AG09319 (cell line): ENCODE measurements around the gene HADHB.

Experiments
- DNase-seq: peaks from one replicate; pipeline ENCODE4 v3.0.0-alpha.2; 2010; ENCODE audit warnings: low read depth; ENCODE audit errors: extremely low read depth
- CTCF ChIP-seq: IDR thresholded peaks from 2 replicates; pipeline ENCODE4 v1.5.1; 2011; ENCODE audit warnings: low read depth, mild to moderate bottlenecking, inconsistent platforms, low read length, moderate library complexity

Gene HADHB

DNA sequence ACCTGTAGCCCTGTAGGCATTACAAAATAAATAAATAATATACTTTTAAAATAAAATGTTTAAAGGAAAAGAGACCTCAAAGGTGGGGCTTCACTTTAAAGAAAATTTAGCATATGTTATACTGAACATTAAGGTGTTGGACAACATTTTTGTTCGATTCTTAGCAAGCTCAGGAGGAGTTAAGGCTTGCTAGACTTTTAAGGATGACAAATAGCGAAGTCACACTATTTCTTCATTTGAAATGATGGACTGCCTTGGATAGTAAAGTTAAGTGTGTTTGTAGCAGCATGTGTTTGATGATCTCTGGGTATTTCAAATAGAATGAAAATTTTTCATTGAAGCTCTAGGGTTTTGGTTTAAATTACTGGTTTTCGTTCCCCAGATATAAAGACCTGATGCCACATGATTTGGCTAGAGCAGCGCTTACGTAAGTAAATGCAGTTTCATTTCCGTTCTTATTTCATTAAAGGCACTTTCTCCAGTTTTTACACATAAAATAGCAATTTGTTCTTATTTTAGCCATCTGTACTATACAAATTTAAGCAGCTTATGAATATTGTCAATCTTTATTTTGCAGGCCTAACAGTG, 24.9 kb downstream of the HADHB start:
- TF ChIP-seq CTCF: no peak
- no peak for DNase-seq

GRCh38 chr2:26270373-26270772, 25.6 kb downstream of the HADHB start:
- no peak for TF ChIP-seq CTCF
- DNase-seq: no peak

DNA sequence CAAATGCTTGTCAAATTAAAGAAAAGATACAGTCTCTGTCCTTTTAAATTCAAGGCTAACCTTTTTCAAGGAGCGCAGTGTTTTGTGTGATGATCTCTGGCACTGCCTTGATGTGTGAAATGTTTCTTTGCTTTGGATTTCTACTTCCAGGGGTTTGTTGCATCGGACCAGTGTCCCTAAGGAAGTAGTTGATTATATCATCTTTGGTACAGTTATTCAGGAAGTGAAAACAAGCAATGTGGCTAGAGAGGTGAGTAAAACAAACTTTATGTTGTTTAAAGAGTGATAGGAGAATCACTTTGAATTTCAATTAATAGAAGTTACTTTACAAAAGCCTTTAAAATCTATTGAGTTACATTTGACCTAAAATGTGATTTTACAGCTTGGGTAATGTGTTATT, 28.8 kb downstream of the HADHB start:
- DNase-seq: no peak
- no peak for TF ChIP-seq CTCF

GRCh38 chr2:26274058-26274613, 29.4 kb downstream of the HADHB start:
- peak; percentile 98 for DNase-seq
- TF ChIP-seq CTCF: no peak

DNA sequence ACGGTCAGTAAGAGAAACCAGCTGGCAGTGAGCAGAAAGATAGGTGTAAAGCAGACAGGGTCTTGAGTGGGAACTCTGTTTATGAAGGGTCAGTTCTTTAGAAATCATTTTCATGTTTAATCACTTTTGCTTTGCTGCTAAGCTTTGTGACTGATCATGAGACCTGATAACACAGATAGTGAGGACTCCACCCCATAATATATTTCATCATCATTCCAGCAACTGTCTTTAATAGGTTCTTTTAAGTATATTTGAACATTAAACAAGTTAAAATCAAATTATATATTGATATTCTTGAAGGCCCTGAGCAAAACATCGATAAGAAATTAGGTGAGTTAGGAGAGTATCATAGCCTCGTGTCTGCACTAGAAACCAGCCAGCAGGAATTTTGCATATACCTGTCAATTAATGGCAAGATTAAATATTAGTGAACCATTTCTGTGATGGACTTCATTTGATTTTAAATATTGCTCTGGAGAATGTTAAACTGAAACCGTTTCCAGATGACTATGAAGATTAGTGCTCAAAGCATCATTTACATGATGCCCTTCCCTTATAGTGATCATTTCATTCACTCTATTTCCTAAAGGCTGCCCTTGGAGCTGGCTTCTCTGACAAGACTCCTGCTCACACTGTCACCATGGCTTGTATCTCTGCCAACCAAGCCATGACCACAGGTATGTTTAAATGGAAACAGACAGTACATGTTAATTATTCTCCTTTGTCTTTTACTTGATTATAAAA, 31.9 kb downstream of the HADHB start:
- no peak for TF ChIP-seq CTCF
- no peak for DNase-seq

DNA sequence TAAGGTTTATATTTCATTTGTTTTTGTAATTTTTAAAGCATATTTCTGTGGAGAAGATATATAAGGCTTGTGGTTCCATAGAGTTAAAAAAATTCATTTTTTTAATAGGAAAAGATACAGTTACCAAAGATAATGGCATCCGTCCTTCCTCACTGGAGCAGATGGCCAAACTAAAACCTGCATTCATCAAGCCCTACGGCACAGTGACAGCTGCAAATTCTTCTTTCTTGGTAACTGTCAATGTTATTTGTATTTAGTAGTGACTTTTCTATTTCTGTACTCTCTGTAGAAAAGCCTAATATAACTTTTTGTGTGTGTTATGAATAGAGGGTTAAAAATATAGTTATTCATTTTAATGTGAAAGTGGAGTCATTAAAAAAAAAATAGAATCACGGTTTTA, 35.1 kb downstream of the HADHB start:
- TF ChIP-seq CTCF: no peak
- DNase-seq: no peak

- DNase-seq: no peak
Observed at GRCh38 chr2:26281226-26281625, 36.5 kb downstream of the HADHB start.

More at GRCh38 chr2:26281226-26281625, 36.5 kb downstream of the HADHB start:
- no peak for TF ChIP-seq CTCF
